ENCODE measurements around the gene HOGA1.

HOGA1 gene

DNA sequence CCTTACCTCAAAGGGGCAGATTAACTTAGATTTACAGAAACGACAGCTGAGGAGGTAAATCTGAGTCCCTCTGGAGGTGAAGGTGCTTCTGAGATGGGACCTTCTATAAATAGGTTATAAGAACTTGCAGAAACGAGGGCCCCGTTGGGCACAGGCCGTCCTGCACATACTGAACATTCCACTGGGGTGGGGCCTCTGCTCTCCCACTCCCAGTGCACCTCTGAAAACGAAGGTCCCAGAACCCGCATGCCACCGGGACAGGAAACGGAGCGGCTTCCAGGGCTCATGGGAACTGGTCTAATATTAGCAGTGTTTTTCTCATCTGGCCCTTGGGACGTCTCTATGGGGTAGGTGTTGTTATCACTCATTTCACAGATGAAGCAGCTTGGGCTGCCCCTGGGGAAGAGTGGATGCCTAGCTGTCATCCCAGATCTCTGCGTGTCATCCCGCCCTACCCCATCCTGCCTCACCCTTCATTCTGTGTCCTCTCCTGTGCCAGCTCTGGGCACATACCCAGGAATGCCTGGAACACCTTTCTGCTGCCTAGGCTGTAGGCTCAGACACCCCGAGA, 24.9 kb downstream of the HOGA1 start:
- Mint-ChIP-seq H3K9me3 (no peaks in the 10 kb centered on the region), H3K27me3 (ENCODE audit: low read depth) (no peaks in the 10 kb centered on the region), H3K4me3 (no peak overlapping the region), H3K4me1 (peaks cover 9% of the 10 kb centered on the region), H3K27ac (no peak overlapping the region), H3K36me3 (ENCODE audit: low read depth) (no peaks in the 10 kb centered on the region)
- TF ChIP-seq, protein P1, sequence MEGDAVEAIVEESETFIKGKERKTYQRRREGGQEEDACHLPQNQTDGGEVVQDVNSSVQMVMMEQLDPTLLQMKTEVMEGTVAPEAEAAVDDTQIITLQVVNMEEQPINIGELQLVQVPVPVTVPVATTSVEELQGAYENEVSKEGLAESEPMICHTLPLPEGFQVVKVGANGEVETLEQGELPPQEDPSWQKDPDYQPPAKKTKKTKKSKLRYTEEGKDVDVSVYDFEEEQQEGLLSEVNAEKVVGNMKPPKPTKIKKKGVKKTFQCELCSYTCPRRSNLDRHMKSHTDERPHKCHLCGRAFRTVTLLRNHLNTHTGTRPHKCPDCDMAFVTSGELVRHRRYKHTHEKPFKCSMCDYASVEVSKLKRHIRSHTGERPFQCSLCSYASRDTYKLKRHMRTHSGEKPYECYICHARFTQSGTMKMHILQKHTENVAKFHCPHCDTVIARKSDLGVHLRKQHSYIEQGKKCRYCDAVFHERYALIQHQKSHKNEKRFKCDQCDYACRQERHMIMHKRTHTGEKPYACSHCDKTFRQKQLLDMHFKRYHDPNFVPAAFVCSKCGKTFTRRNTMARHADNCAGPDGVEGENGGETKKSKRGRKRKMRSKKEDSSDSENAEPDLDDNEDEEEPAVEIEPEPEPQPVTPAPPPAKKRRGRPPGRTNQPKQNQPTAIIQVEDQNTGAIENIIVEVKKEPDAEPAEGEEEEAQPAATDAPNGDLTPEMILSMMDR (IDR thresholded peaks at IDR 0.05; ENCODE audit: unreplicated experiment in 3 of 3): no peak

DNA sequence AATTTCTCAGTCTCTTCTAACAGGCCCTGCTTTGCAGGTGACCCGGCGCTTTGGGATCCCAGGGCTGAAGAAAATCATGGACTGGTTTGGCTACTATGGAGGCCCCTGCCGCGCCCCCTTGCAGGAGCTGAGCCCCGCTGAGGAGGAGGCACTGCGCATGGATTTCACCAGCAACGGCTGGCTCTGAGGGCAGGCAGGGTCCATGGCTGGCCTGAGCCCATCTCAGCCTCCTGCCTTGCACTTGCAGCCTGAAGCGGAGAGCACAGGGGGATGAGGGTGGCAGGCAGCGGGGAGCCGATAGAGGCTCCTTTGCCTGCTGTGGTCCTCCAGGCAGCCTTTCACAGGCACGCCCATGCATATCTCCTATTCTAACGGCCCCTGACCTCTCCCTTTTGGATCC, 27.3 kb downstream of the HOGA1 start:
- no peaks in the 10 kb centered on the region for H3K9me3 Mint-ChIP-seq
- H3K4me3 Mint-ChIP-seq: no peak overlapping the region
- TF ChIP-seq, protein P1 (IDR thresholded peaks at IDR 0.05; ENCODE audit: unreplicated experiment in 3 of 3): no peak
- no peak overlapping the region for H3K27ac Mint-ChIP-seq
- H3K4me1 Mint-ChIP-seq: peaks cover 9% of the 10 kb centered on the region
- H3K36me3 Mint-ChIP-seq (ENCODE audit: low read depth): peaks cover 3% of the 10 kb centered on the region
- H3K27me3 Mint-ChIP-seq (ENCODE audit: low read depth): no peaks in the 10 kb centered on the region

DNA sequence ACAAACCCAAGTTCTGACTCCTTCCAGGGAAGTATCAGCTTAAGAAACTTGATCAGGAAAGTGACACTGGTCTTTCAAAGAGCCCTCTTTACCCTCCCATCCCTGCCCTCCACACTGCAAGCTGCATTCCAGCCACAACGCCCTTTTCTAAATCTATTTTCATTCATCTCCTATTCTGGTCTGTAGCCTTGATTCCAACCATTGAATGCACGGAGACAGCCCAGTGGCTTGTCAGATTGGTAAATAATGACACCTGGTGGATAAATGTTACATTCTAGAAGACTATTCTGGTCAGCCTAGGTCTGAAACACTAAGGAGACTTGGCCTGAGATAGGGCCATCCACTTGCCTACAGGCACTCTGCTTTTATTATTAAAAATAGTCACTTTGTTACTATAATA, 28.2 kb downstream of the HOGA1 start:
- Mint-ChIP-seq H3K4me3 (no peak overlapping the region), H3K36me3 (ENCODE audit: low read depth) (peaks cover 10% of the 10 kb centered on the region), H3K27me3 (ENCODE audit: low read depth) (no peaks in the 10 kb centered on the region), H3K4me1 (peaks cover 5% of the 10 kb centered on the region), H3K9me3 (no peaks in the 10 kb centered on the region), H3K27ac (peak overlapping the region in 1 of 3 experiments; percentile 62)
- TF ChIP-seq, protein P1 (IDR thresholded peaks at IDR 0.05; ENCODE audit: unreplicated experiment in 3 of 3): peak; percentile 25 to 40 (median 37)

DNA sequence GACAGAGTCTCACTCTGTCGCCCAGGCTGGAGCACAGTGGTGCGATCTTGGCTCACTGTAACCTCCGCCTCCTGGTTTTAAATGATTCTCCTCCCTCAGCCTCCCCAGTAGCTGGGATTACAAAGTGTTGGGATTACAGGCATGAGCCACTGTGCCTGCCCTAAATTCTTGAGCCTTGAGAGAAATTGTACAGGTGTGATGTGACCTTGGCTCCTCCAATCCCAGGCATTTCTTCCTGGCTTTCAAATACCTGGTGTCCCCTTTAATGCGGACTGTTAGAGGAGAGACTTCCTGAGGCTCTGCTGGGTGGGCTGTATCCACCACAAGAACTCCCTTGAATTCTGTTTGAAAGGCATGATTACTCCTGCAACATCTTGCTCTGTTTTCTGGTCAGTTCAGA, 34.1 kb downstream of the HOGA1 start:
- TF ChIP-seq, protein P1 (IDR thresholded peaks at IDR 0.05; ENCODE audit: unreplicated experiment in 3 of 3): no peak
- Mint-ChIP-seq H3K27ac (no peak overlapping the region), H3K27me3 (ENCODE audit: low read depth) (no peaks in the 10 kb centered on the region), H3K4me3 (no peak overlapping the region), H3K9me3 (no peaks in the 10 kb centered on the region), H3K4me1 (no peaks in the 10 kb centered on the region), H3K36me3 (ENCODE audit: low read depth) (peaks cover 17% of the 10 kb centered on the region)

DNA sequence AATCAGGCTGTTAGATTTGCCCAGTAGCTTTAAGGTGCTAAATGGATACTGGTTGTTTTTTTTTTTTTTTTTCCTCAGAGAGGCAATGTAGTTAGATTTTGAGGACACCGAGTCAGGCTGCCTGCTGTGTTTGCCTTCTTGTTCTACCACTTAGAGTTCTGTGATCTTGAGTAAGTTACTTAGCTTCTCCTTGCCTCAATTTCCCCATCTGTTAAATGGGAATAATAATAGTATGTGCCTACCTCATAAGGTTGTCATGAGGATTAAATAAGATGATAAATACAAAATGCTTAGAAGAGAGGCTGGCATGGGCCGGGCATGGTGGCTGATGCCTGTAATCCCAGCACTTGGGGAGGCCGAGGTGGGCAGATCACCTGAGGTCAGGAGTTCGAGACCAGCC, 34.5 kb downstream of the HOGA1 start:
- Mint-ChIP-seq H3K9me3 (no peaks in the 10 kb centered on the region), H3K27ac (no peak overlapping the region), H3K4me3 (no peak overlapping the region), H3K4me1 (no peaks in the 10 kb centered on the region), H3K36me3 (ENCODE audit: low read depth) (peaks cover 17% of the 10 kb centered on the region), H3K27me3 (ENCODE audit: low read depth) (no peaks in the 10 kb centered on the region)
- TF ChIP-seq, protein P1 (IDR thresholded peaks at IDR 0.05; ENCODE audit: unreplicated experiment in 3 of 3): no peak

DNA sequence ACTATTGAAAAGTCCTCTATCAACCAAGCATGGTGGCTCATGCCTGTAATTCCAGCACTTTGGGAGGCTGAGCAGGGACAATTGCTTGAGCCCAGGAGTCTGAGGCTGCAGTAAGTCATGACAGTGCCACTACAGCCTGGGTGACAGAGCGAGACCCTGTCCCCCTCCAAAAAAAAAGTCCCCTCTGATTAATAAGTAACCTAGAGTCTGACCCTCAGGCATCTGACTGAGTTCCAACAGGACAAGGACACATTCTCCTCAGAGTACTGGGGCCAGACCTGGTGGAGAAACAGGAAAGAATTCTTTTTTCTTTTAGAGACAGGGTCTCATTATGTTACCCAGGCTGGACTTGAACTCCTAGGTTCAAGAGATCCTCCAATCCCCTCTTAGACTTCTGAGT, 39.1 kb downstream of the HOGA1 start:
- no peak overlapping the region for H3K4me3 Mint-ChIP-seq
- no peaks in the 10 kb centered on the region for H3K27me3 Mint-ChIP-seq (ENCODE audit: low read depth)
- peaks cover 12% of the 10 kb centered on the region for H3K36me3 Mint-ChIP-seq (ENCODE audit: low read depth)
- H3K9me3 Mint-ChIP-seq: no peaks in the 10 kb centered on the region
- H3K4me1 Mint-ChIP-seq: no peaks in the 10 kb centered on the region
- TF ChIP-seq, protein P1 (IDR thresholded peaks at IDR 0.05; ENCODE audit: unreplicated experiment in 3 of 3): no peak
- H3K27ac Mint-ChIP-seq: peak overlapping the region in 1 of 3 experiments; percentile 92
